NCI-H345 (cell line): ENCODE measurements around the gene CNIH1.
"Not testable (repeated sequence)": the region's sequence is repeated elsewhere in the genome, so short reads cannot be mapped to it uniquely, and the experiment has no call there.

ENCODE experiments used
- DNase-seq: peaks from one replicate; lab custom pipeline; 2025; lab: John Stamatoyannopoulos, UW

The CNIH1 gene

DNA sequence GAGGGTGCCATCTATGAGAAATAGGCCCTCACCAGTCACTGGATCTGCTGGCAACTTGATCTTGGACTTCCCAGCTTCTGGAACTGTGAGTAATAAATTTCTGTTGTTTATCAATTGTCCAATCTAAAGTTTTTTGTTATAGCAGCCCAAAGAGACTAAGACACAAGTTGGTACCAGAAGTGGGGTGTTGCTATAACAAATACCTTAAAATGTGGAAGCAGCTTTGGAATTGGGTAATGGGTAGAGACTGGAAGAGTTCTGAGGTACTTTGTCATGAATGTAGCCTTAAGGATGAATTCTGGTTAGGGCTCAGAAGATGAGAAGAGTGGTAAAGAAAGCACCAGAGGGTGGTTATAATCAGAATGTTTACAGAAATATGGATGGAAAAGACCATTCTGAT is 26.1 kb upstream of the CNIH1 start:
- no peak for DNase-seq

DNA sequence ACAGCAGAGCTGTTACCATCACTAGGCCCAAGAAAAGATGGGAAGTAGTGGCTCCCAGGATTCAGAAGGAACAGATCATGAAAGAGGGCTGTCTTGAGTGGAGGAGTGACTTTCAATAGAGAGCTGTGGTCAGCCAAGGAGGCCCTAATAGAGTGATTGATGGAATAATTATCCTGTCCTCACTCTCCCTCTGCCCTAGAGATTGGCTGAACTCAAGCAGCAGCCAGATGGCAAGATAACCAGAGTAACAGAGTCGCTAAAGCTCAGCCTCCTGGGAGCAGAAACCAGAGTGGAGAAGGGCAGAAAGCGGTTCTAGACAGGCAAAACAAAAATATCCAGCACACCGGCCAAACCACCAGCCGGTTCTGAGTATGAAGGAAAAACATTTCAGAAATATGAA is 24.5 kb upstream of the CNIH1 start:
- no peak for DNase-seq

DNA sequence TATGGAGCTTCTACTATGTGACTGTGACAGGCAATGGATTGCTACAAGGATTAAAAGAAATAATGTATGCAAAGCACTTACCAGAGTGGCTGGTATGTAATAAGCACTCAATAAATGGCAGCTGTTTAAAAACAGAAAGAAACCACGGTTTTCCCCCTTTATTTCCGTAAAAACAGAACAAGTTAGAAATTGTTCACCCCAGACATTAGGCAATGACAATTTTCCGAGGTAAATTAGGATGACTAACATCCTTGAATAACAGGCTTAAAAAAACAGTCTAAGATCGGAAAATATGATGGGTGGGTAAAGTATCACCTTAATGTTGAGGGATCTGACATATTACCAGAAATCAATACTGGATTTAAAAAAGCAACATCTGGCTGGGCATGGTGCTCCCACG is 20.9 kb upstream of the CNIH1 start:
- DNase-seq: no peak

DNA sequence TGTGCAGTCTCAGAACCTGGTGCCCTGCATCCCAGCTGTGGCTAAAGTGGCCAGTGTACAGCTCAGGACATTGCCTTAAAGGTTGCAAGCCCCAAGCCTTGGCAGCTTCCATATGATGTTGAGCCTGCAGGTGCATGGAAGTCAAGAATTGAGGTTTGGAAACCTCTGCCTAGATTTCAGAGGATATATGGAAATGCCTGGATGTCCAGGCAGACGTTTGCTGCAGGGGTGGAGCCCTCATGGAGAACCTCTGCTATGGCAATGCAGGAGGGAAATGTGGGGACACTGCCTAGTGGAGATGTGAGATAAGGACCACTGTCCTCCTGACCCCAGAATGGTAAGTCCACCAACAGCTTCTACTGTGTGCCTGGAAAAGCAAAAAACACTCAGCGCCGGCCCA is 17.9 kb upstream of the CNIH1 start:
- no peak for DNase-seq

DNA sequence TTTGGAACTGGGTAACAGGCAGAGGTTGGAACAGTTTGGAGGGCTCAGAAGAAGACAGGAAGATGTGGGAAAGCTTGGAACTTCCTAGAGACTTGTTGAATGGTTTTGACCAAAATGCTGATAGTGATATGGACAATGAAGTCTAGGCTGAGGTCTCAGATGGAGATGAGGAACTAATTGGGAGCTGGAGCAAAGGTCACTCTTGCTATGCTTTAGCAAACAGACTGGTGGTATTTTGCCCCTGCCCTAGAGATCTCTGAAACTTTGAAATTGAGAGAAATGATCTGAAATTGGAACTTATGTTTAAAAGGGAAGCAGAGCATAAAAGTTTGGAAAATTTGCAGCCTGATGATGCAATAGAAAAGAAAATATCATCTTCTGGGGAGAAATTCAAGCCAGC is 17.4 kb upstream of the CNIH1 start:
- DNase-seq: not testable (repeated sequence)

DNA sequence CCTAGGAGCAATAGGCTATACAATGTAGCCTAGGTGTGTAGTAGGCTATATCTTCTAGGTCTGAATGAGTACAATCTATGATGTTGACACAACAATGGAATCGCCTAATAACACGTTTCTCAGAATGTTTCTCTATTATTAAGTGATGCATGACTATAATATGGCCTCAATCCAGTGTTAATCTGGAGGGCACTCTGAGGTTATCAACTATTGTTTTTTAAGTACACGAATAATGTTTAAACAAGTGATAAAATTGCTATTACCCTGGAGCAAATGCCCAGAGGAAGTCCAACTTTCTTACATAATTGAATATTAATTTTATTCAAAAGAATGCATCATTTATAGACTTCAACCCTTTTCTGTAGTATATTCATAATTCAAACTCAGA is 16.4 kb upstream of the CNIH1 start:
- DNase-seq: no peak

DNA sequence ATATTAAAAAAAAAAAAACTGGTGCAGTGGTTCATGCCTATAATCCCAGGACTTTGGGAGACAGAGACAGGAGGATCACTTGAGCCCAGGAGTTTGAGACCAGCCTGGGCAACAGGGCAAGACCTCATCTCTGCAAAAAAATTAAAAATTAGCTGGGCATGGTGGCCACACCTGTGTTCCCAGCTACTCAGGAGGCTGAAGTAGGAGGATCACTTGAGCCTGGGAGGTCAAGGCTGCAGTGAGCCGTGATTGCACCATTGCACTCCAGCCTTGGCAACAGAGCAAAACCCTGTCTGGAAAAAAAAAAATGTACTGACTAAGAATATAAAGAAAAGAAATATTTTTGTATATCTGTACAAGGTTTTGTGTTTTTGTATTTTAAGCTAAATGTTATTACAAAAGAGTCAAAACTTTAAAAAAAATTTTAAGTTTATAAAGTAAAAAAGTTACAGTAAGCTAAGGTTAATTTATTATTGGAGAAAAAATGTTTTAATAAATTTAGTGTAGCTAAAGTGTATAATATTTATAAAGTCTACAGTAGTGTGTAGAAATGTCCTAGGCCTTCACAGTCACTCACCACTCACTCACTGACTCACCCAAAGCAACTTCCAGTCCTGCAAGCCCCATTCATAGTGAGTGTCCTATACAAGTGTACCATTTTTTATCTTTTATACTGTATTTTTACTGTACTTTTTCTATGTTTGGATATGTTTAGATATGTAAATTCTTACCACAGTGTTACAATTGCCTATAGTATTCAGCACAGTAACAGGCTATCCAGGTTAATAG is 15.8 kb upstream of the CNIH1 start:
- DNase-seq: not testable (repeated sequence)

DNA sequence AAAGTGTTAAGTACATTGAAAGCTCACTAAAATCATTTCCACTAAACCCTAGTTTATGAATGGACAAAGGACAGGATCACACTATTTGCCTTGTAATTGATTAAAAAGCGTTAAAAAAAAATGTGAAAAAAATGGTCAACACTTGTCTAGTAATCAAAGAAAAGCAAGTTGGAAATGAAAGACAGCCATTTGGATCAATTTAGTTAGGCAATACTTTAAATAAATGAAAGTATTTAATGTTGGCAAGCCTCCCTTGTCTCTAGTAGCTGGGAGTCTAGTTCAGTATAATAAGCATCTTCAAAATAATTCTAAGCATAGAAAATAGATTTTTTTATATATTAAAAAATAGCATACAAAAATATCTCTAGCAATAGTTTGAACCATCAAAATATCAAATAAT is 14.2 kb upstream of the CNIH1 start:
- no peak for DNase-seq

DNA sequence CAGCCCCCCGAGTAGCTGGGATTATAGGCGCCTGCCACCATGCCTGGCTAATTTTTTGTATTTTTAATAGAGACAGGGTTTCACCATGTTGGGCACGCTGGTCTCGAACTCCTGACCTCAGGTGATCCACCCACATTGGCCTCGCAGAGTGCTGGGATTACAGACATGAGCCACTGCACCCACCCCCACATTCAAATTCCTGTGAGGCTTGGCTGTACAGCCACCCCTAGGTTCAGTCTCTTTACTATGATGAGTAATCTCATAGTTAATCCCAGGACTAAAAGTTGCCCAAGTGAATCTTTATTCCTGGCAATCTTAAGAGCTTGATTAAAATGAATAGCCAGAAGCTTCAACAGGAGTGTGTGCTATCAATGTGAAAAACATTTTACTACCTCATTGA is 12.8 kb upstream of the CNIH1 start:
- not testable (repeated sequence) for DNase-seq

DNA sequence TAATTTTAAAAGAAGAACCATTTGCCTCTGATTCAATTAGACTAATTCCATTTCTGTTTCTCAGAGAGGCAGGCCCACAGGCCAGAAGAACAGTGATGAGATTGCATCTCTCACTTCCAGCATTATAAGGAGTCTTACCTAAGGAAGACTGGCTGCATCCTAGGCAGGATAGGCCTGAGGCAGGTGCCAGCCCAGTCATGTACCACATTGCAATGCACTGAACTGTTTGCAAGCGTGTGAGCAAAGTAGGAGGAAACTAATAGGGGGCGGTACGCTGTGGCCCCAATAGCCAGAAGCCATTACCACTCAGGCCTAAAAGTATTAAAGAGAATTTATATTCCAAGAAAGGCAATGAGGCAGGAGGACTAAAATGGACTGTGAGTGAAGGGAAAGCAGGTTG is 12.1 kb upstream of the CNIH1 start:
- no peak for DNase-seq

DNA sequence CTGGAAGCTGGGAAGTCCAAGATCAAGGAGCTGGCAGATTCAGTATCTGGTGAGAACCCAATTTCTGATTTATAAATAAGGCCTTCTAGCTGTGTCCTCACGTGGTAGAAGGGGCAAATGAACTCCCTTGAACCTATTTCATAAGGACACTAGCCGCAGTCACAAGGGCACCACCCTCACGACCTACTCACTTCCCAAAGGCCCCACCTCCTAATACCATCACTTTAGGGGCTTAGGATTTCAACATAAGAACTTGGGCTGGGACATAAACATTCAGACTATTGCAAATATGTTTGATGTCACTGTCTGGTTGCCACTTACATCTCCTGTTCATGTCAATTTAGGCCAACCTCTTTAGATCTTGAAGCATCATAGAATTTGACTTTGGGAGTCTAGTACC is 10.8 kb upstream of the CNIH1 start:
- no peak for DNase-seq

DNA sequence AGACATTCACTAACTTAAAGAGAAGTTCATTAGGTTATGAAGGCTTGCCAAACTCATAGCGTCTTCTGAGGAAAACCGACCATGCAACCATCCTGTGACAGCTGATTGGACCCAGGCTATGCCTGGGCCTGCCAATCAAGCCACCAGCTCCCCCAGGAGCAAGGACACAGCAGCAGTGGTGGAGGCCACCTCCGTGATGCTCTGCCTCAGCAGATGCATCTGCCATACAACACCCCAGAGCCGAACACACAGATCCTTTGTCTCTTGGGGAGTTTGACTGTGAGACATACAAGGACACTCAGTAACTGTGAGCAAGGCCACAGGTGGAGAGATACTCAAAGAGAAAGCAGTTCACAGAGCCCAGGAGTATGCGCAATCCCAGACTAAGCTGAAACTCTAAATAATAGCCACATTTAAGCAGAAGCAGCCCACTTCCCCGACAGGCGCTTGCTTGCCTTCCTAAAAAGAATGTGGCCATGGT is 10.0 kb upstream of the CNIH1 start:
- no peak for DNase-seq

DNA sequence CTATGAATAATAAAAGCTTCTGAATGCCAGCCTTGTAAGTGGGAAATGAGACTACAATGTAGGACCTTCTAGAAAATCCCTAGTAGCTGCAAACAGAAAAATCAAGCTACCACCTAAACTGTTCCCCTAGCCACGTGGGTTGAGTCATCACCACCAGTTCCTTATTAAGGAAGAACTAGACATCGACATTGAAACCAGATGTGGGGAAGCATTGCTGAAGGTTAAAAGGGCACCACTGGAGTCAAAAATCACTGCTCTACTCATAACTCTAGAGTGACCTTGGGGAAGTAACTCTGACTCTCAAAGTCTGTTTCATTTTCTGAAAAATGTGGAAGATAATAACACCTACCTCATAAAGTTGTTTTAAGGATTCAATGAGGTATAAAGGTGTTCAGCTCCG is 9.4 kb upstream of the CNIH1 start:
- no peak for DNase-seq

DNA sequence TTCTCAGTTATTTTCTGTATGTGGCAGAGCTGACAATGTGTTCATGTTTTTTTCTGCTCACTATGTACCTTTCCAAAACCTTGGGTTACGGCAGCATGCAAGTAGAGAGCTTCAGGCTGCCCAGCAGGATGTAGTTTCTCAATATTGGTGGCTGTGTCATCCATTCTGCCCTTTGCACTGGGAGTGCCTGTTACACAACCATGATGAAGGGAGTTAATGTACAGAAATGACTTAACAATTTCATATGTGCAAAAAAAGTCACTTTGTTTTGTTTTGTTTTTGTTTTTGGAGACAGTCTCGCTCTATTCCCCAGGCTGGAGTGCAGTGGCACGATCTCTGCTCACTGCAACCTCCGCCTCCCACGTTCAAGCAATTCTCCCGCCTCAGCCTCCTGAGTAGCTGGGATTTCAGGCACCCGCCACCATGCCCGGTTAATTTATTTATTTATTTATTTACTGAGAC is 6.1 kb upstream of the CNIH1 start:
- DNase-seq: no peak

DNA sequence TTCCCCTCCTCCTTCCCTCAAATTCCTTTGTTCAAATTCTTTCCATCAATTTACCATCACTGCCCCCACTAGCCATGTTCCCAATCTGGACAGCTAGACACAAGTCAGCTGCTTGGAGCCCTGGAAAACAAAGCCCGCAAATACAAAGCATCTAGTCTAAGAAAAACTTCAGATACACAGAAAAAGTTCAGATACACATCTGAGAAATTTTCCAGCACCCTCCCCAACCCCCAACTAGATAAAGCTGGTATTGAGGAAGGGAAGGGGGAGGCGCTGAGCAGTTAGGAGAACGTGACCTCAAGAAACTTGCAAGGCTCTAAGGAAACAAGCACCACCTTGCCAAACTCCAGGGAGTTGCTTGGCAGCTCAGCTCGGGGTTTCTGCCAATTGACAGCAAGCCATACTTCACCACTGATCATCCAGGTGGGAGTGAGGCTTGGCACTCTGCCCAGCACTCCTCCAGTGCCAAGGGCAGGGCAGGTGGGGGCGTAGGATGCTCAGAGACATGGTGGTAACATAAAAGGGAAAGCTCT is 5.1 kb upstream of the CNIH1 start:
- peak; percentile 92 for DNase-seq

DNA sequence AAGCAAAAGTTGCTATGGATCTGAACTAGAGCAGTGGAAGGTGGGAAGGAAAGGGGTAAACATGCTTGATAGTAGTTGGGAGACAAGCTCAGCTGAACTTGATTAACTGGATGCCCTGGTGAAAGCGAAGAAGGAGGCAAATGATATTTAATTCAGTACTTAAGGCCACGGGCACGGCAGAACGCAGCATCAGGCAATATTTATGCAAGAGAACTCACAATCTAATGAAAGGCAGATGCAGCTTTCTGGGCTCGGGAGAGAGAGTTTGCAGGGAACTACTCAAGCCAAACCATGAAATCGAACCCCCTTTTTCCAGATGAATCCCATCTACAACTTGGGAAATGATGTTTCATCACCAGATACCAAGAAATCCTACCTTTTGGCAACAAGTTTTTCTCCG is 3.5 kb upstream of the CNIH1 start:
- DNase-seq: no peak

DNA sequence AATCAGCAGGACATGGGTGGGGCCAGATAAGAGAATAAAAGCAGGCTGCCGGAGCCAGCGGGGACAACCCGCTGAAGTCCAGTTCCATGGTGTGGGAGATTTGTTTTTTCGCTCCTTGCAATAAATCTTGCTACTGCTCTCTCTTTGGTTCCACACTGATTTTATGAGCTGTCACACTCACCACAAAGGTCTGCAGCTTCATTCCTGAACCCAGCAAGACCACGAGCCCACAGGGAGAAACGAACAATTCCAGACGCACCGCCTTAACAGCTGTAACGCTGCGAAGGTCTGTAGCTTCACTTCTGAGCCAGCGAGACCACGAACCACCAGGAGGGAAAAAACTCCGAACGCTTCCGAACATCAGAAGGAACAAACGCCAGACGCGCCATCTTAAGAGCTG is 2.8 kb upstream of the CNIH1 start:
- no peak for DNase-seq

DNA sequence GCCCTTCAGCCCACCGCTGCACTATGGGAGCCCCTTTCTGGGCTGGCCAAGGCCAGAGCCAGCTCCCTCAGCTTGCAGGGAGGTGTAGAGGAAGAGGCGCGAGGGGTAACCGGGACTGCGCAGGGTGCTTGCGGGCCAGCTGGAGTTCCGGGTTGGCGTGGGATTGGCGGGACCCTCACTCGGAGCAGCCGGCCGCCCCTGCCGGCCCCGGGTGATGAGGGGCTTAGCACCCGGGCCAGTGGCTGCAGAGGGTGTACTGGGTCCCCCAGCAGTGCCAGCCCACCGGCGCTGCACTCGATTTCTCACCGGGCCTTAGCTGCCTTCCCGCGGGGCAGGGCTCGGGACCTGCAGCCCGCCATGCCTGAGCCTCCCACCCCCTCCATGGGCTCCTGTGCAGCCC is 1.8 kb upstream of the CNIH1 start:
- not testable (repeated sequence) for DNase-seq

DNA sequence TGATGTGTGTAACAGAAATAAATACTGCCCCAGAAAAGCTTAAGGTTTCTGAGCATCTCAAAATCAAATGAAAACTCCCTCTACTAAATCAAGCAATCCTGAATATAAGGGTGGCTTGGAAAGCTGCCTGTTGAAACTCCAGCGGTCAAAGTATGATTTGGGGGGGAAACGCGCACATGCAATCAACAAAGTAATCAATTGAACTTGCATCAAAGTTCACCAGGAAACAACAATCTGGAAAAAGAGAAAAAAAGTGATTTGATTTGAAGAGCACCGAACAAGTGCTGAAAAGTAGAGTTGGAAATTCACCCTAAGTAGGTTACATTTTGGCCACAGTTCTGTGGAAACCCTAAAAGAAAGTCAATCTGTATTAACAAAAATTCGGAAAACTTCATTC is 700 bp downstream of the CNIH1 start:
- DNase-seq: no peak

DNA sequence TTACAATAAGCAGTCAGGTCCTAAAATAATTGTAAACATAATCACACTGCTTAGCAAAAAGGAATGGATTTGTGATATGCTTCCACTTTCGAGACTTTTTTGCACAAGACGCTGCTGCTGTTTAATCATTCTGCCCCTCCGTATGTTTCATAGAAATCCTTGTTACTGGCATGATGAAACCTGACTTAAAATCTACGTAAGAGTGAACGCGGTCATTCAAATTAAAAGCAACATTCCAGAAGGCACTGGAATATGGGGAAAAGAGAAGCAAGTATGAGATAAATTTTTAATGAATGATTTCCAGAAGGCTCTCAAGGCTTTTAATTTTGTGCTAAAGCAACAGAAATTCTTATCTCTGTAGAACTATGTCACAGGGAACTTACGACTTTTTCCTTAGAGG is 1.1 kb downstream of the CNIH1 start:
- no peak for DNase-seq

DNA sequence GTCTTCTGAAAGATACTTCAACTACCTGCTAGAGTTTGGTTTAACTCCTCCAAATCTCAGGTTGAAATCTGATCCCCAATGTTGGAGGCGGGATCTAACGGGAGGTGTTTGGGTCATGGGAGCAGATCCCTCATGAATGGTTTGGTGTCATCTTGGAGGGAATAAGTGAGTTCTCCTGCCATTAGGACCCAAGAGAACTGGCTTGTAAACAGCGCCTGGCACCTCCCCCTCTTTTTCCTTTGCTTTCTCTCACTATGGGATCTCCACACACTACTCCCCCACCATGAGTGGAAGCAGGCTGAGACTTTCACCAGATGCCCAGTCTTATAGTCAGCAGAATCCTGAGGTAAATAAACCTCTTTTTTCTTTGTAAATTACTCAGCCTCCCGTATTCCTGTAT is 2.5 kb downstream of the CNIH1 start:
- DNase-seq: no peak

DNA sequence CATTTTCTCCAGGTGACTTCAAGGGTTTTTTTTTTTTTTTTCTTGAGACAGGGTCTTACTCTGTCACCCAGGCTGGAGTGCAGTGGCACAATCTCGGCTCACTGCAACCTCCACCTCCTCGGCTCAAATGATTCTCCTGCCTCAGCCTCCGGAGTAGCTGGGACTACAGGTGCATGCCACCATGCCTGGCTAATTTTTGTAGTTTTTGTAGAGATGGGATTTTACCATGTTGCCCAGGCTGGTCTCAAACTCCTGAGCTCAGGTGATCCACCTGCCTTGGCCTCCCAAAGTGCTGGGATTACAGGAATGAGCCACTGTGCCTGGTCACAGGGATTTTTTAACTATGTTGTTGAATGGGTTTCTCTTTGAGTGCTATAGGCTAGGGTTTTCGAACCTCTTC is 3.2 kb downstream of the CNIH1 start:
- not testable (repeated sequence) for DNase-seq

DNA sequence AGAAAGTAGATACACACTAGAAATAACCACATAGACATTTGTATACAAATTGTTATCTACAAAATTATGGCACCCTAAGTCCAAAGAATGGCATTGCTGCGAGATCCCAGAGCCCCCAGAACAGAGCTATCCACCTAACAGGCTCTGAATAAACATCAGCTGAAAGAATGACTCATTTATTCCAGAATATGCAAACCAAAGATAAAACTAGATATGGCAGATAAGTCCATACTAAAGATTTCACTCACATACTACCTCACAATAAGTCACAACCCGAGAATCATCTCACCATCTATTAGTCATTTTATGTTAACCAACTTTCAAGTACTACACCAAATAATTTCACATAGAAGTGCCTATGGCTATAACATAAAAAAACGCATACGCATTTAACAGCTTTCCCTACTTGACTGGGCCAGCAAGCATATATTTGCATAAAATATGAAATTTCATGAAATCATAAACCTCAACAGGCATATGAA is 5.6 kb downstream of the CNIH1 start:
- no peak for DNase-seq

DNA sequence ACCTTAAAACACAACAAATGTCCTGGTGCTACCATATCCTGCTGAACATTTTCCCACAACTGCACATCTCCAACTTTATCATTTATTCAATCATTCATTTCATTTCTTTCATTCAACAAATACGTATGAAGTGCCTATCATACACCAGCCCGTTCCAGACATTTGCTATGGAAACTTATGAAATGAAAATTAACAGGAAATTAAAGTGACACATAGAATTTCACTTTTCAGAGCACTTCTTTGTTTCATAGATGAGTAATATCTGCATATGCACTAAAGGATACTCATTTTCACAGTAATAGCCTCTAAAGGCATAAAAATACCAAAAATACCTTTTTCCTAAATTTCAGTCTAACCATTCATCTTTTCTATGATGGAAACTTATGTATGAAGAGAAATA is 12.6 kb downstream of the CNIH1 start:
- no peak for DNase-seq
